ENCODE results near the gene MYBPHL. TPM values are rescaled to one million over a fixed set of nuclear protein-coding genes. Genes with fewer than 3 reads are reported as not detected.

The MYBPHL gene
- total RNA-seq, 4 donors from 2014 or later: not detected

- intact Hi-C loops (cut with DNase I; ENCODE audit: low total_unique reads): no loop called here
- 91 to 92% methylated on average over 17 of the region's 17 CpGs for WGBS, 2 donors
- DNase-seq (ENCODE audit: low spot score in 2 of 2): no peak
- TF ChIP-seq, protein P1, sequence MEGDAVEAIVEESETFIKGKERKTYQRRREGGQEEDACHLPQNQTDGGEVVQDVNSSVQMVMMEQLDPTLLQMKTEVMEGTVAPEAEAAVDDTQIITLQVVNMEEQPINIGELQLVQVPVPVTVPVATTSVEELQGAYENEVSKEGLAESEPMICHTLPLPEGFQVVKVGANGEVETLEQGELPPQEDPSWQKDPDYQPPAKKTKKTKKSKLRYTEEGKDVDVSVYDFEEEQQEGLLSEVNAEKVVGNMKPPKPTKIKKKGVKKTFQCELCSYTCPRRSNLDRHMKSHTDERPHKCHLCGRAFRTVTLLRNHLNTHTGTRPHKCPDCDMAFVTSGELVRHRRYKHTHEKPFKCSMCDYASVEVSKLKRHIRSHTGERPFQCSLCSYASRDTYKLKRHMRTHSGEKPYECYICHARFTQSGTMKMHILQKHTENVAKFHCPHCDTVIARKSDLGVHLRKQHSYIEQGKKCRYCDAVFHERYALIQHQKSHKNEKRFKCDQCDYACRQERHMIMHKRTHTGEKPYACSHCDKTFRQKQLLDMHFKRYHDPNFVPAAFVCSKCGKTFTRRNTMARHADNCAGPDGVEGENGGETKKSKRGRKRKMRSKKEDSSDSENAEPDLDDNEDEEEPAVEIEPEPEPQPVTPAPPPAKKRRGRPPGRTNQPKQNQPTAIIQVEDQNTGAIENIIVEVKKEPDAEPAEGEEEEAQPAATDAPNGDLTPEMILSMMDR (IDR thresholded peaks at IDR 0.05): no peak
- TF ChIP-seq POLR2A (IDR thresholded peaks at IDR 0.05): no peak
- H3K4me3 ChIP-seq (ENCODE audit: low read depth, poor library complexity, severe bottlenecking): no peak overlapping the region
These were observed 36.7 kb downstream of the MYBPHL start for GRCh38 chr1:109269981-109270622.

- 84 to 86% methylated on average over 14 to 29 of the region's 33 CpGs for WGBS, 2 donors
- intact Hi-C loops (cut with DNase I; ENCODE audit: low total_unique reads): no loop called here
- DNase-seq (ENCODE audit: low spot score in 2 of 2): no peak
- no peak overlapping the region for H3K4me3 ChIP-seq (ENCODE audit: low read depth, poor library complexity, severe bottlenecking)
- no peak for TF ChIP-seq POLR2A (IDR thresholded peaks at IDR 0.05)
- TF ChIP-seq, protein P1 (IDR thresholded peaks at IDR 0.05): no peak
These were observed 37.4 kb downstream of the MYBPHL start for GRCh38 chr1:109269212-109269980.

DNA sequence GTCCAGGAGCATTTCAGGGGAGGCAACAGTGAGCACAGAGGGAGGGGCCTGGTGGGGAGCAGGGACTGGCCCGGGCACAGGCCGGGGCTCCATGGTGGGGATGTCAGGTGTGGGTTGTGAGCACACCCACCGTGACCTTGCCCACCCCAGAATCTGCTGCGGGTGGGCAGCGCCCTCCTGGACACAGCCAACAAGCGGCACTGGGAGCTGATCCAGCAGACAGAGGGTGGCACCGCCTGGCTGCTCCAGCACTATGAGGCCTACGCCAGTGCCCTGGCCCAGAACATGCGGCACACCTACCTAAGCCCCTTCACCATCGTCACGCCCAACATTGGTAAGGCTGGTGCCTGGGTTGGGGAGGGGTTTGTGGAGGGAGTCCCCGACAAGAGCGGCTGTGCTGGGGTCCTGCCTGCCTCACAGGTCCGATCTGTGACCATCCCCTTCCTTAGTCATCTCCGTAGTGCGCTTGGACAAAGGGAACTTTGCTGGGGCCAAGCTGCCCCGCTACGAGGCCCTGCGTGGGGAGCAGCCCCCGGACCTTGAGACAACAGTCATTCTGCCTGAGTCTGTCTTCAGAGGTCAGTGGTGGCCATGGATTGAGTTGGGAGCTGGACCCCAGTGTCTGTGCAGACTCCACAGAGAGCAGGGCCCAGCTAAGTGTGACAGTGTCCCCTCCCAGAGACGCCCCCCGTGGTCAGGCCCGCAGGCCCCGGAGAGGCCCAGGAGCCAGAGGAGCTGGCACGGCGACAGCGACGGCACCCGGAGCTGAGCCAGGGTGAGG is 38.2 kb downstream of the MYBPHL start:
- no peak for DNase-seq (ENCODE audit: low spot score in 2 of 2)
- intact Hi-C loops (cut with DNase I; ENCODE audit: low total_unique reads): no loop called here
- 89 to 90% methylated on average over 20 to 22 of the region's 29 CpGs for WGBS, 2 donors
- no peak overlapping the region for H3K4me3 ChIP-seq (ENCODE audit: low read depth, poor library complexity, severe bottlenecking)
- TF ChIP-seq POLR2A (IDR thresholded peaks at IDR 0.05): no peak
- TF ChIP-seq, protein P1 (IDR thresholded peaks at IDR 0.05): no peak

DNA sequence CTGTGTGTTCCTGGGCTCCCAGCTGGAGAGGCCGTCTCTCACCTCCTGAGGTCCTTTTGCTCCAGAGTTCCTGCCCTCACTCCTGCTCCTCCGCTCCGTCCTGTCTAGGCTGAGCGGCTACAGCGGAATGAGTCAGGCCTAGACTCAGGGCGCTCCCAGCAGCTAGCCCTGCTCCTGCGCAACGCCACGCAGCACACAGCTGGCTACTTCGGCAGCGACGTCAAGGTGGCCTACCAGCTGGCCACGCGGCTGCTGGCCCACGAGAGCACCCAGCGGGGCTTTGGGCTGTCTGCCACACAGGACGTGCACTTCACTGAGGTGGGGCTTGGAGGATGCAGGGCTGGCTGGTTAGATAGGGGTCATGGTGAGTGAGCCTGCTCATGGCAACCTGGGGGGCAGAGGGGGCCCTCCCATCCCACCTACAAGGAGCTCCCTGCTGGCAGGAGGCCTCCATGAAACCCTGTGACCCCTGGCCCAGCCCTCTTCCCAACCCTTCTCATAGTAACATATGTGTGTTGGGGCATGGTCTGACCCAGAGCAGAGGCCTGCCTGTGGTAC is 39.0 kb downstream of the MYBPHL start:
- TF ChIP-seq, protein P1 (IDR thresholded peaks at IDR 0.05): no peak
- TF ChIP-seq POLR2A (IDR thresholded peaks at IDR 0.05): no peak
- no peak overlapping the region for H3K4me3 ChIP-seq (ENCODE audit: low read depth, poor library complexity, severe bottlenecking)
- WGBS, 2 donors: 91 to 95% methylated on average over 17 of the region's 17 CpGs
- no peak for DNase-seq (ENCODE audit: low spot score in 2 of 2)
- intact Hi-C loops (cut with DNase I; ENCODE audit: low total_unique reads): no loop called here

DNA sequence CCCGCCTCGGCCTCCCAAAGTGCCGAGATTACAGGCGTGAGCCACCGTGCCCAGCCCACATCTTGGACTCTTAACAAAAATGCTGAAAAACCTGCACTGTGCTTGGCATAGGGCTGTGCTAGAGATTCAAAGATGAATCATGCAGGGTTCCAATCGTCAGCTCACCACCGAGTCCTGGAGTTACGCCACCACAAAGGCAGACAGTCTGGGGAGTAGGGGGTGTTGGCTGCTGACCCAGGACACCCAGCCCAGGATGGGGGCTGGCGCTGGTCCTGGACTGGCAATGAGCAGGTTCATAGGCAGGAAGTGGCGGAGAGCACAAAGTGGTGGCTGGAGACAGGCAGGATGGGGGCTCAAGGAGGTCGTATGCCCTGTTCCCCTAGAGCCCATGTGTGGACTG is 39.8 kb downstream of the MYBPHL start:
- 47 to 69% methylated on average over 11 of the region's 11 CpGs for WGBS, 2 donors
- intact Hi-C loops (cut with DNase I; ENCODE audit: low total_unique reads): no loop called here
- H3K4me3 ChIP-seq (ENCODE audit: low read depth, poor library complexity, severe bottlenecking): no peak overlapping the region
- DNase-seq (ENCODE audit: low spot score in 2 of 2): no peak
- no peak for TF ChIP-seq POLR2A (IDR thresholded peaks at IDR 0.05)
- TF ChIP-seq, protein P1 (IDR thresholded peaks at IDR 0.05): no peak
